22Rv1 (cell line): ENCODE results near the gene GRK3.
"Not testable (repeated sequence)": the region's sequence is repeated elsewhere in the genome, so short reads cannot be mapped to it uniquely, and the experiment has no call there.

ENCODE experiments used
- H3K27ac ChIP-seq: fragments of 450-650 bp; 2 replicates; pipeline ENCODE4 v1.5.1; 2017
- ZFX ChIP-seq: fragments of 450-650 bp; IDR thresholded peaks from 2 replicates; pipeline ENCODE4 v1.6.1; 2017; ENCODE audit warnings: antibody characterized with exemption, borderline replicate concordance
- TF ChIP-seq, protein P1 (sequence below): fragments of 450-650 bp; IDR thresholded peaks from 2 replicates; pipeline ENCODE4 v1.5.1; 2017; ENCODE audit warnings: mild to moderate bottlenecking

GRK3 gene

DNA sequence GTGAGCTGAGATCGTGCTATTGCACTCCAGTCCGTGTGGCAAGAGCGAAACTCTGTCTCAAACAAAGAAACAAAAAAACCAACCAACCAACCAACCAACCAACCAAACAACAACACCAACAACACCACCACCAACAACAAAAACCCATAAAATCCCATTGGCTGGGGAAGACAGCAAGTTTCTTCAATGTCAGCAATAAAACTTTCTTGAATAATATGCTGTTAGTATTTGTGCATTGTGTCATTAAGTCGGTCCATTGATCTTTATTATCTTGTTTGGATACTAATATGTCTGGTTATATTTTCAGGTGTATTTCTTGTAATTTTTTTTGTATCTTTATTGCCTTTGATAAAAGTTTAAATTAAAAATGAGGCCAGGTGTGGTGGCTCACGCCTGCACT lies 9.4 kb downstream of the GRK3 start:
- no peak overlapping the region for H3K27ac ChIP-seq
- TF ChIP-seq ZFX: no peak
- TF ChIP-seq, protein P1, sequence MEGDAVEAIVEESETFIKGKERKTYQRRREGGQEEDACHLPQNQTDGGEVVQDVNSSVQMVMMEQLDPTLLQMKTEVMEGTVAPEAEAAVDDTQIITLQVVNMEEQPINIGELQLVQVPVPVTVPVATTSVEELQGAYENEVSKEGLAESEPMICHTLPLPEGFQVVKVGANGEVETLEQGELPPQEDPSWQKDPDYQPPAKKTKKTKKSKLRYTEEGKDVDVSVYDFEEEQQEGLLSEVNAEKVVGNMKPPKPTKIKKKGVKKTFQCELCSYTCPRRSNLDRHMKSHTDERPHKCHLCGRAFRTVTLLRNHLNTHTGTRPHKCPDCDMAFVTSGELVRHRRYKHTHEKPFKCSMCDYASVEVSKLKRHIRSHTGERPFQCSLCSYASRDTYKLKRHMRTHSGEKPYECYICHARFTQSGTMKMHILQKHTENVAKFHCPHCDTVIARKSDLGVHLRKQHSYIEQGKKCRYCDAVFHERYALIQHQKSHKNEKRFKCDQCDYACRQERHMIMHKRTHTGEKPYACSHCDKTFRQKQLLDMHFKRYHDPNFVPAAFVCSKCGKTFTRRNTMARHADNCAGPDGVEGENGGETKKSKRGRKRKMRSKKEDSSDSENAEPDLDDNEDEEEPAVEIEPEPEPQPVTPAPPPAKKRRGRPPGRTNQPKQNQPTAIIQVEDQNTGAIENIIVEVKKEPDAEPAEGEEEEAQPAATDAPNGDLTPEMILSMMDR: no peak

DNA sequence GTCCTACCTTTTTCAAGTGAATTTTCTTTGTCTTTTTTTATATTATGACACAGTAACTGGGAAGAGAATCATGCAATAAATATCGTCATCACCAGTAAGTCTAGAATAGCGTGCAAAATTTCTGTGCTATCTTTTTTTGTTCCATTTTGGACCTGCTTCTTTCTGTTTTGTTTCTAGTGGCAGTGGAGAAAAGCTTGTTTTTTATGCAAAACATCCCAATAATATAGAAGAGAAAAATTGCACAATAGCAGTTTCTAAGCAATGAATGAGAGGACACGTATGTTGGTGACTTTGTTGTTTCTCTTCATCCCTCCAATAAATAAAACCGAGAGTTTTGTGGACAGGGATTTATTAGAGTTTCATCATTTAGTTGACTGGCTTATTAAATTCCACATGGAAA lies 10.3 kb downstream of the GRK3 start:
- TF ChIP-seq, protein P1: no peak
- TF ChIP-seq ZFX: no peak
- H3K27ac ChIP-seq: no peak overlapping the region

DNA sequence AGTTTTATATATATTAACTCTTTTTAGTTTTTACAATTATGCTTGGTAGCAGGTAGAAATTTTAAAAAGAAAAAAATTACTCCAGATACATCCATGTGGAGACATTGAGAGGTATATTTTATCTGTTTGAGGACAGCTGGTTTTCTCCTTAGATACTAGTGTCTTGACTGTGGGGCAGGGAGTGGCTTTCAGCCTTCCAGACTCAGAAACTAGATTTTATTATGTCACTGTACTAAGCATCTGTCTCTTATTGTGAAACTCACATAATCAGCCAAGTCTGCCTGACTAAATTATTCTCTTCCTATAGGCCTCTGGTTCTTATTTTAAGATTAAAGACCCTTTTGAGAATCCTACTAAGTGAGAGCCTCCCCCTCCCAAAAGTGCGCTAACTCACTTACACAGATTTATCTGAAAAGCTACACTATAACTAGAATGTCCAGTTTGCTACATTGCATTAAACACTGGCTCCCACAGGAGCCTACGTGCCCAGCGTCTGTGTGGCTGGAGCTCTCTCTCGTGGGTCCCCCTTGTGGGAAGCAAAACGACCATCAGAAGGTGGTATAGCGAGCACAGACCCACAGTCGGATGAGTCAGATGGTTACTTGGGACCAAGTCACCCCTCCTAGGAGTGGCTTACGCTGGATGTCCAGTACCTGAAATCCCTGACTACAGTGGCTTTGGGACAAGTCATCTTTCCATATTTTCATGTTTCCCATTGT lies 11.4 kb downstream of the GRK3 start:
- not testable (repeated sequence) for H3K27ac ChIP-seq

DNA sequence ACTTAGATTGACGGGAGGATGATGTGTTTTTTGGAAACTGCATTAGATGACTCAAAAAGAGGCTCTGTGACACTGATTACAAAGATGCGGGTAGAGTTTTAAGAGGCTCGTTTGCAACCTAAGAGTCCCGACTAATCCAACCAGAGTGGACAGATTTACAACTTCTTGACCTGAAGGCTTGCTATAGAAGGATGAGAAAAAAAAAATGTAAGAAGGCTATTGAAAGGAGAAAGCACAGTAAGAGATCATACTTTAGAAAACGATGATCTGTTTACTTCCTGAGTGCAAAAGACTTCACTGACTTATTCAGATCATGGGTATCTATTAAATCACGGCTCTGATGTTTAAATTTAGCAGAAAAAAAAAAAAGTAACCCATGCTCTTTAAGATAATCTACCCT lies 17.0 kb downstream of the GRK3 start:
- H3K27ac ChIP-seq: not testable (repeated sequence)

DNA sequence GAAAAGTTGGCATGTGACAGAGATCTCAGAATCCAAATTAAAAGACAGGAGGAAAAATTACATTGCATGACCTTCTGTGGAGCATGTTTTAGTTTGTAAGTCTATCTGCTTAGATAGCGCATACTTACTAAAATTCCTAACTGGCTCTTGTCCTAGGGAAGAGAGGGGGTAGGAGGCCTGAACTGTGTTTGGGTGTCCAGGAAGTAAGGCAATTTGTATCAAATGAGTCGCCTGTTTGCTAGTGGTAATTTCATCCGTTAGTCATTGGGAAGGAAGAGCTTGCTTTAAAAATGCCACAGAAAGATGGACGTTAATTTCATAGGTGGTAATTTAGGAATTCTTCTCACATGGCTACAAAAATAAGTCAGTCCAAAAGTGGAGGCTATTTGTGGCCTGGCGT lies 18.5 kb downstream of the GRK3 start:
- TF ChIP-seq, protein P1: no peak
- no peak for TF ChIP-seq ZFX
- H3K27ac ChIP-seq: no peak overlapping the region

DNA sequence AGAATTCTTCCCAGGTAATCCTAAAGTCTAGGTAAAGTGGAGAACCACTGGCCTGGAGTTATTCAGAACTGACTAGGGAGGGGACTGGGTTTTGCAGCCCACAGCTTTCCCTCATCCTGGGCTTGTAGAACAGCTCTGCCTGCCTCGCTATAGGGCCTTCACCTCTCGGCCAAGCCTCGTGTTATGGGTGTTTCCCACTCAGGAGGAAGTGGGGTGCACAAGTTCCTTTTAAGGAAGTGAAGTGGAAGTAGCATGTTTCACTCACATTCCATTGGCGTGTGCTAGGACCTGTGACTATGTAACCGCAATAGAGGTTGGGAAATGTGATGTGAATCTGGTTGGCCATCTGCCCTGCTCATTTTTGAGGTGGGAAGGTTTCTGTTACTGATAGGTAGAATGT lies 20.5 kb downstream of the GRK3 start:
- H3K27ac ChIP-seq: not testable (repeated sequence)

DNA sequence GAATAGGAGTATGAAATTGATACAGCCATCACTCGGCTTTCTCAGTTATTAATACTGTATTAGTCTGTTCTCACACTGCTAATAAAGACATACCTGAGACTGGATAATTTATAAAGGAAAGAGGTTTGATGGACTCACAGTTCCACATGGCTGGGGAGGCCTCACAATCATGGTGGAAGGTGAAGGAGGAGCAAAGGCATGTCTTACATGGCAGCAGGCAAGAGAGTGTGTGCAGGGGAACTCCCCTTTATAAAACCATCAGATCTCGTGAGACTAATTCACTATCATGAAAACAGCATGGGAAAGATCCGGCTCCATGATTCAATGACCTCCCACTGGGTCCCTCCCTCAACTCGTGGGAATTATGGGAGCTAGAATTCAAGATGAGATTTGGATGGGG lies 25.2 kb downstream of the GRK3 start:
- H3K27ac ChIP-seq: not testable (repeated sequence)

DNA sequence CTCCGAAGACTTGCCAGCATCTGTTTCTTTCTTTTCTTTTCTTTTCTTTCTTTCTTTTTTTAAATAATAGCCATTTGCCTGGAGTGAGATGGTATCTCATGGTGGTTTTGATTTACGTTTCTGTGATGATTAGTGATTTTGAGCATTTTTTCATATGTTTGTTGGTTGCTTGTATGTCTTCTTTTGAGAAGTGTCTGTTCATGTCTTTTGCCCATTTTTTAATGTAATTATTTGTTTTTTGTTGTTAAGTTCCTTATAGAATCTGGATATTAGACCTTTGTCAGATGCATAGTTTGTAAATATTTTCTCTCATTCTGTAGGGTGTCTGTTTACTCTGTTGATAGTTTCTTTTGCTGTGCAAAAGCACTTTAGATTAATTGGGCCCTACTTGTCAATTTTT lies 28.8 kb downstream of the GRK3 start:
- not testable (repeated sequence) for H3K27ac ChIP-seq

DNA sequence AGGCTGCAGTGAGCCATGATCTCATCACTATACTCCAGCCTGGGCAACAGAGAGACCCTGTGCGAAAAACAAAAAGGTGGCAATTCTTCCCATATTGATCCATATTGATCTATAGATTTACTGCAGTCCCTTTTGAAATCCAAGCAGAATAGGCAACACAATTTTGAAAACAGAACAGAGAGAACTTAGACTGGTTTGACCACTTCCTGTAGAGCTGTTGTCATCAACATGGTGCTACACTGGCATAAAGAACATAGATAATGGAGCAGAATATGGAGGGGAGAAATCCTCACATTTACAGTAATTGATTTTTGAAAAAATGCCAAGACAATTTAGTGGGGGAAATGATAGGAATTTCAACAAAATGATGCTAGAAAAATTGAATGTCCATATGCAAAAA lies 34.1 kb downstream of the GRK3 start:
- TF ChIP-seq, protein P1: no peak
- TF ChIP-seq ZFX: no peak
- no peak overlapping the region for H3K27ac ChIP-seq

DNA sequence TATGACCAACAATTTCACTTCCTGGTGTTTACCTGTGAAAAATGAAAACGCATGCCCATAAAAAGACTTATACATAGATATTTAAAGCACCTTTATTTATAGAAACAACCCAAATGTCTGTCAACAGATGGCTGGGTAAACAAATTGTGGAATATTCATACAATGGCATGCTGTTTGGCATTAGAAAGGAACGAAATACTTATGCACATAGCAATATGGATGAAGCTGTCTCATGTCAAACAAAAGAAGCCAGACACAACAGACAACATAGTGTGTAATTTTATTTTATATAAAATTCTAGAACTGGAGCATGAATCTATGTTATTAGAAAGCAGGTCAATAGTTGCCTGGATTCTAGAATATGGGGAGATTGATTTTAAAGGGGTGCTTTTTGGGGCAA lies 38.0 kb downstream of the GRK3 start:
- TF ChIP-seq, protein P1: no peak
- TF ChIP-seq ZFX: no peak
- no peak overlapping the region for H3K27ac ChIP-seq
